HG03175 (cell line): Measurements from ENCODE around the gene MYO3A.
"Not testable (repeated sequence)": the region's sequence is repeated elsewhere in the genome, so short reads cannot be mapped to it uniquely, and the experiment has no call there.

Experiments
- ATAC-seq: cut with Tn5 transposase; IDR thresholded peaks from one replicate; pipeline ENCODE4 v1.9.1; 2021; ENCODE audit warnings: mild to moderate bottlenecking, moderate library complexity; ENCODE audit not compliant: unreplicated experiment

MYO3A gene

GRCh38 chr10:26067680-26068079 is 133.7 kb downstream of the MYO3A start:
- no peak for ATAC-seq

GRCh38 chr10:26080971-26081370 is 146.9 kb downstream of the MYO3A start:
- not testable (repeated sequence) for ATAC-seq

- ATAC-seq = no peak
Measured at GRCh38 chr10:26081459-26081858, 147.4 kb downstream of the MYO3A start.

- ATAC-seq = no peak
Measured at GRCh38 chr10:26085549-26085948, 151.5 kb downstream of the MYO3A start.

GRCh38 chr10:26087666-26088065 is 153.6 kb downstream of the MYO3A start:
- no peak for ATAC-seq

- no peak for ATAC-seq
Measured at GRCh38 chr10:26090026-26090425, 156.0 kb downstream of the MYO3A start.

GRCh38 chr10:26090762-26091161 is 156.7 kb downstream of the MYO3A start:
- no peak for ATAC-seq

- no peak for ATAC-seq
Measured at GRCh38 chr10:26093229-26093628, 159.2 kb downstream of the MYO3A start.

GRCh38 chr10:26095781-26096180 is 161.8 kb downstream of the MYO3A start:
- no peak for ATAC-seq

GRCh38 chr10:26097549-26097948 is 163.5 kb downstream of the MYO3A start:
- ATAC-seq = not testable (repeated sequence)

- ATAC-seq = no peak
Measured at GRCh38 chr10:26112532-26112931, 178.5 kb downstream of the MYO3A start.

GRCh38 chr10:26138613-26139012 is 204.6 kb downstream of the MYO3A start:
- ATAC-seq = no peak

- ATAC-seq = no peak
Measured at GRCh38 chr10:26156019-26156418, 222.0 kb downstream of the MYO3A start.

- ATAC-seq = no peak
Measured at GRCh38 chr10:26157734-26158133, 223.7 kb downstream of the MYO3A start.

- no peak for ATAC-seq
Measured at GRCh38 chr10:26169466-26169865, 235.4 kb downstream of the MYO3A start.

- no peak for ATAC-seq
Measured at GRCh38 chr10:26172131-26172530, 238.1 kb downstream of the MYO3A start.

GRCh38 chr10:26173837-26174236 is 239.8 kb downstream of the MYO3A start:
- ATAC-seq = no peak

- ATAC-seq = no peak
Measured at GRCh38 chr10:26177341-26177740, 243.3 kb downstream of the MYO3A start.

GRCh38 chr10:26194275-26194674 is 260.2 kb downstream of the MYO3A start:
- no peak for ATAC-seq

- no peak for ATAC-seq
Measured at GRCh38 chr10:26197248-26197647, 263.2 kb downstream of the MYO3A start.

GRCh38 chr10:26198119-26198518 is 264.1 kb downstream of the MYO3A start:
- no peak for ATAC-seq

- ATAC-seq = no peak
Measured at GRCh38 chr10:26199841-26200240, 265.8 kb downstream of the MYO3A start.

GRCh38 chr10:26205223-26205622 is 271.2 kb downstream of the MYO3A start:
- no peak for ATAC-seq
